Neutrophil (primary cell): ENCODE measurements around the gene NTSR2.

Source experiments
- H3K27ac ChIP-seq: fragments of 200-600 bp; sonication (generic); 2 replicates; pipeline ENCODE4 v1.5.1; 2016; ENCODE audit warnings: mild to moderate bottlenecking, moderate library complexity
- H3K27me3 ChIP-seq: fragments of 200-600 bp; sonication (generic); 2 replicates; pipeline ENCODE4 v1.6.0; 2016; ENCODE audit warnings: mild to moderate bottlenecking
- H3K36me3 ChIP-seq: fragments of 200-600 bp; sonication (generic); 2 replicates; pipeline ENCODE4 v1.5.1; 2017
- H3K4me1 ChIP-seq, 2 experiments: fragments of 200-600 bp in 1 of 2; sonication (generic) in 1 of 2; 1 replicate in 1 of 2; 2 replicates in 1 of 2; pipeline versions ENCODE4 v1.5.1 to v1.6.1; 2013 to 2016; ENCODE audit warnings: low read depth in 1 of 2, low read length in 1 of 2, mild to moderate bottlenecking in 1 of 2, moderate library complexity in 1 of 2; ENCODE audit not compliant: control insufficient read depth in 1 of 2, insufficient read depth in 1 of 2
- H3K4me3 ChIP-seq, 2 experiments: fragments of 200-600 bp in 1 of 2; sonication (generic) in 1 of 2; 1 replicate in 1 of 2; 2 replicates in 1 of 2; pipeline ENCODE4 v1.5.1; 2013 to 2016; ENCODE audit warnings: low read depth in 1 of 2, low read length in 1 of 2, mild to moderate bottlenecking in 1 of 2, moderate library complexity in 1 of 2
- H3K9me3 ChIP-seq: fragments of 200-600 bp; sonication (generic); 2 replicates; pipeline ENCODE4 v1.5.1; 2016
- TF ChIP-seq, protein P1 (sequence below): fragments of 200-600 bp; sonication (generic); IDR thresholded peaks from 2 replicates; pipeline ENCODE4 v1.5.1; 2016; ENCODE audit warnings: antibody characterized with exemption

Gene NTSR2

GRCh38 chr2:11635141-11635540 is 34.9 kb downstream of the NTSR2 start:
- Histone ChIP-seq H3K4me1 (no peaks in the 10 kb centered on the region), H3K36me3 (no peaks in the 10 kb centered on the region), H3K27me3 (no peaks in the 10 kb centered on the region), H3K4me3 (no peak overlapping the region), H3K9me3 (no peaks in the 10 kb centered on the region), H3K27ac (no peak overlapping the region)
- TF ChIP-seq, protein P1, sequence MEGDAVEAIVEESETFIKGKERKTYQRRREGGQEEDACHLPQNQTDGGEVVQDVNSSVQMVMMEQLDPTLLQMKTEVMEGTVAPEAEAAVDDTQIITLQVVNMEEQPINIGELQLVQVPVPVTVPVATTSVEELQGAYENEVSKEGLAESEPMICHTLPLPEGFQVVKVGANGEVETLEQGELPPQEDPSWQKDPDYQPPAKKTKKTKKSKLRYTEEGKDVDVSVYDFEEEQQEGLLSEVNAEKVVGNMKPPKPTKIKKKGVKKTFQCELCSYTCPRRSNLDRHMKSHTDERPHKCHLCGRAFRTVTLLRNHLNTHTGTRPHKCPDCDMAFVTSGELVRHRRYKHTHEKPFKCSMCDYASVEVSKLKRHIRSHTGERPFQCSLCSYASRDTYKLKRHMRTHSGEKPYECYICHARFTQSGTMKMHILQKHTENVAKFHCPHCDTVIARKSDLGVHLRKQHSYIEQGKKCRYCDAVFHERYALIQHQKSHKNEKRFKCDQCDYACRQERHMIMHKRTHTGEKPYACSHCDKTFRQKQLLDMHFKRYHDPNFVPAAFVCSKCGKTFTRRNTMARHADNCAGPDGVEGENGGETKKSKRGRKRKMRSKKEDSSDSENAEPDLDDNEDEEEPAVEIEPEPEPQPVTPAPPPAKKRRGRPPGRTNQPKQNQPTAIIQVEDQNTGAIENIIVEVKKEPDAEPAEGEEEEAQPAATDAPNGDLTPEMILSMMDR, result no peak

GRCh38 chr2:11634584-11634983 is 35.4 kb downstream of the NTSR2 start:
- H3K27me3 ChIP-seq, result no peaks in the 10 kb centered on the region
- TF ChIP-seq, protein P1, result no peak
- no peaks in the 10 kb centered on the region for H3K36me3 ChIP-seq
- no peak overlapping the region for H3K27ac ChIP-seq
- H3K9me3 ChIP-seq, result no peaks in the 10 kb centered on the region
- H3K4me3 ChIP-seq, result no peak overlapping the region
- no peaks in the 10 kb centered on the region for H3K4me1 ChIP-seq

DNA sequence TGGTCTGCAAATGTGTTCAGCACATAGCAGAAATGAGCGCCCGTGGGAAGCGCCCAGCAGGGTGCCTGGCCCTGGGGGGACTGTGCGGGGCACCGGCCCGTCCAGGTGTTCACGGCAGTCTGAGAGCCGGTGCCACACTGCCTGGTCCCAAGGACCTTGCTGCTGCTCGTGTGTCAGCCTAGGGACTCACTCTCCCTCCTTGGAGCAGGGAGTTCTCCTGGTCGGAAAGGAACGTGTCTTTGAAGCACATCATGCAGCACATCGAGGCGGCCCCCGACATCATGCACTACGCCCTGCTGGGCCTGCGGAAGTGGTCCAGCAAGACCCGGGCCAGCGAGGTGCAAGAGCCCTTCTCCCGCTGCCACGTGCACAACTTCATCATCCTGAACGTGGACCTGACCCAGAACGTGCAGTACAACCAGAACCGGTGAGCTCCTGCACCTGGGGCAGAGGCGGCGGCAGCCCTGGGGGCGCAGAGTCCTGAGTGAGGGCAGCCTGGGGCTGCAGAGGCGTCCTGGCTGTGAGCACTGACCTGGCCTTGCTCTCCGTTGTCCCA is 36.0 kb downstream of the NTSR2 start:
- TF ChIP-seq, protein P1, result no peak
- Histone ChIP-seq H3K4me3 (no peak overlapping the region), H3K36me3 (no peaks in the 10 kb centered on the region), H3K4me1 (no peaks in the 10 kb centered on the region), H3K27me3 (no peaks in the 10 kb centered on the region), H3K9me3 (no peaks in the 10 kb centered on the region), H3K27ac (no peak overlapping the region)

DNA sequence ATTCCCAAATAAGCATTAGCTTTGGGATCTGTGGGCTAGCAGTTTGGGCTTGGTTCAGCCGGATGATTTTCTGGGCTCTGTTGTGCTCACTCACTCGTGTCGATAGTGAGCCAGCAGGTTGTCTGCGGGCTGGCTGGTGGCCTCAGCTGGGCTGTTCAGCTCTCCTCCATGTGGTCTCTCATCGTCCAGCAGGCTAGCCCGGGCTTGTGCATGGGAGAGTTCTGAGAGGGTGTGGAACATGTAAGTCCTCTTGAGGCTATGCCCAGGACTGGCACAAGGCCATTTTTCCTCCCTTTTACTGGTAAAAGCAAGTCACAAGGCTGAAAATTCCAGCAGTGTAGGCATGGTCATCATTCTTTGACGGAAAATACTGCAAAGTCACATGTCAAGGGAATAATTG is 38.5 kb downstream of the NTSR2 start:
- Histone ChIP-seq H3K27me3 (no peaks in the 10 kb centered on the region), H3K36me3 (no peaks in the 10 kb centered on the region), H3K4me3 (no peak overlapping the region), H3K27ac (no peak overlapping the region), H3K4me1 (no peaks in the 10 kb centered on the region), H3K9me3 (no peaks in the 10 kb centered on the region)
- TF ChIP-seq, protein P1, result no peak

DNA sequence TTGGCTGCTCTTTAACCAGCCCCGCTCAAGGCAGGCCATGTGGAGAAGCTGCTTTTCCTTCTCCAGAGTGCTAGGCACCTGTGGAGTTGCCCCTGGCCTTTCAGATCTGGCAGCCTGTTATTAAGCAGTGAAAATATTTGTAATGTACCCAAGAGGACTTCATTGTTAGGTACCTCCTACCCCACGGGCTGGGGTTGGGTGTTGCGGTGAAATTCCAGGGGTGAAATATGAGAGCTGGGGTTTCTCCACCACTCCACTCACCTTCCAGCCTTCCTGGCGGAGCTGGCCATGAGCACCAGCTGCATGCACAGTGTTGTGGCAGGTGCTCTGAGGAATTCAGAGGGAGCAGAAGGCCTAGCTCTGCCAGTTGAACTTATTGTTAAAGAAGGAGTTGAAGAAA is 39.1 kb downstream of the NTSR2 start:
- TF ChIP-seq, protein P1, result no peak
- Histone ChIP-seq H3K36me3 (no peaks in the 10 kb centered on the region), H3K27ac (no peak overlapping the region), H3K9me3 (no peaks in the 10 kb centered on the region), H3K4me1 (no peaks in the 10 kb centered on the region), H3K4me3 (no peak overlapping the region), H3K27me3 (no peaks in the 10 kb centered on the region)

DNA sequence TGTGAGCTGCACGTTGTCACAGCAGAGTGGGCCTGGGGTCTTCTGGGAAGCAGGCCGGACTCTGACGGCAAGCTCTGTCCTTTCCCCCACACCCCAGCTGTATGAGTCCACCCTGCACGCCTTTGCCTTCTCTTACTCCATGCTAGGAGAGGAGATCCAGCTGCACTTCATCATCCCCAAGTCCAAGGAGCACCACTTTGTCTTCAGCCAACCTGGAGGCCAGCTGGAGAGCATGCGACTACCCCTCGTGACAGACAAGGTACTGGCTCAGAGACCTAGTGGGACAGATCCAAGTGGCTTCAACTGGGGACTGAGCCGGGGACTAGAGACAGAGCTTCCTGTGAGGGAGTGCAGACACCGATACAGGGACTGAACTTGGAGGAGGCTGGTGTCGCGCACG is 40.1 kb downstream of the NTSR2 start:
- Histone ChIP-seq H3K36me3 (no peaks in the 10 kb centered on the region), H3K4me1 (no peaks in the 10 kb centered on the region), H3K9me3 (no peaks in the 10 kb centered on the region), H3K27me3 (no peaks in the 10 kb centered on the region), H3K4me3 (no peak overlapping the region), H3K27ac (no peak overlapping the region)
- TF ChIP-seq, protein P1, result no peak
